NCI-H1092 (cell line): ENCODE results near the gene MEIS2.

Source experiments
- DNase-seq: peaks from one replicate; lab custom pipeline; 2025; lab: John Stamatoyannopoulos, UW

MEIS2 gene

GRCh38 chr15:36936613-36937012 lies 163.7 kb downstream of the MEIS2 start:
- DNase-seq, result no peak

- DNase-seq, result no peak
These were observed 166.9 kb downstream of the MEIS2 start for GRCh38 chr15:36933255-36933990.

GRCh38 chr15:36932070-36932469 lies 168.3 kb downstream of the MEIS2 start:
- DNase-seq, result no peak

GRCh38 chr15:36931434-36931833 lies 168.9 kb downstream of the MEIS2 start:
- DNase-seq, result no peak

GRCh38 chr15:36926427-36926825 lies 173.9 kb downstream of the MEIS2 start:
- no peak for DNase-seq

- DNase-seq, result no peak
These were observed 174.5 kb downstream of the MEIS2 start for GRCh38 chr15:36925653-36926426.

GRCh38 chr15:36925049-36925448 lies 175.3 kb downstream of the MEIS2 start:
- no peak for DNase-seq

- no peak for DNase-seq
These were observed 176.3 kb downstream of the MEIS2 start for GRCh38 chr15:36924034-36924433.

- DNase-seq, result no peak
These were observed 178.8 kb downstream of the MEIS2 start for GRCh38 chr15:36921484-36922091.

- DNase-seq, result no peak
These were observed 182.7 kb downstream of the MEIS2 start for GRCh38 chr15:36917411-36918267.

- no peak for DNase-seq
These were observed 185.2 kb downstream of the MEIS2 start for GRCh38 chr15:36914960-36915808.

GRCh38 chr15:36914466-36914865 lies 185.9 kb downstream of the MEIS2 start:
- no peak for DNase-seq

- no peak for DNase-seq
These were observed 188.0 kb downstream of the MEIS2 start for GRCh38 chr15:36912311-36912712.

- no peak for DNase-seq
These were observed 188.9 kb downstream of the MEIS2 start for GRCh38 chr15:36911322-36911944.

GRCh38 chr15:36908991-36909390 lies 191.4 kb downstream of the MEIS2 start:
- DNase-seq, result no peak

GRCh38 chr15:36907295-36907694 lies 193.1 kb downstream of the MEIS2 start:
- DNase-seq, result no peak

GRCh38 chr15:36905908-36906307 lies 194.4 kb downstream of the MEIS2 start:
- no peak for DNase-seq

GRCh38 chr15:36904715-36905114 lies 195.6 kb downstream of the MEIS2 start:
- DNase-seq, result no peak

- no peak for DNase-seq
These were observed 196.3 kb downstream of the MEIS2 start for GRCh38 chr15:36903922-36904556.

- DNase-seq, result no peak
These were observed 197.2 kb downstream of the MEIS2 start for GRCh38 chr15:36903195-36903594.
